LNCAP (cell line): ENCODE results near the gene ZNF689.

Experiments used
- CTCF ChIP-seq: fragments of 450-650 bp; IDR thresholded peaks from 2 replicates; pipeline ENCODE4 v1.5.1; 2017; ENCODE audit warnings: mild to moderate bottlenecking

ZNF689 gene

GRCh38 chr16:30601966-30602365 lies 8.2 kb downstream of the ZNF689 start:
- no peak for TF ChIP-seq CTCF

GRCh38 chr16:30600929-30601328 lies 9.3 kb downstream of the ZNF689 start:
- no peak for TF ChIP-seq CTCF

GRCh38 chr16:30600215-30600614 lies 10.0 kb downstream of the ZNF689 start:
- TF ChIP-seq CTCF: no peak

- TF ChIP-seq CTCF: no peak
These were observed 17.3 kb downstream of the ZNF689 start for GRCh38 chr16:30592871-30593270.

- TF ChIP-seq CTCF: no peak
These were observed 21.5 kb downstream of the ZNF689 start for GRCh38 chr16:30588651-30589050.

GRCh38 chr16:30585400-30586191 lies 24.6 kb downstream of the ZNF689 start, which contains the start of gene ZNF785:
ZNF785 (minus strand) TSS chr16:30585697; CDS start chr16:30585611, 86 bp downstream.
- TF ChIP-seq CTCF: no peak

GRCh38 chr16:30585022-30585399 lies 25.2 kb downstream of the ZNF689 start:
- no peak for TF ChIP-seq CTCF
